Chondrocyte (in vitro differentiated cells): Measurements from ENCODE around the gene LARGE1. TPM values are rescaled to one million over a fixed set of nuclear protein-coding genes. Genes with fewer than 3 reads are reported as not detected.

ENCODE experiments used
- DNase-seq: peaks from one replicate; pipeline ENCODE4 v3.0.0; 2021; ENCODE audit warnings: mixed read lengths, low spot score
- H3K27ac Mint-ChIP-seq: one replicate; pipeline ENCODE4 v1.8.0; 2021; ENCODE audit warnings: mild to moderate bottlenecking, moderate library complexity, mixed read lengths; ENCODE audit not compliant: unreplicated experiment
- H3K27me3 Mint-ChIP-seq: 2 replicates; pipeline ENCODE4 v1.8.0; 2021; ENCODE audit warnings: low read depth, mixed read lengths
- H3K36me3 Mint-ChIP-seq: 2 replicates; pipeline ENCODE4 v1.8.0; 2021; ENCODE audit warnings: low read depth, mixed read lengths
- H3K4me1 Mint-ChIP-seq: 2 replicates; pipeline ENCODE4 v1.8.0; 2021; ENCODE audit warnings: low read depth, mild to moderate bottlenecking, mixed read lengths
- H3K4me3 Mint-ChIP-seq: one replicate; pipeline ENCODE4 v1.8.0; 2021; ENCODE audit warnings: mild to moderate bottlenecking, moderate library complexity, mixed read lengths; ENCODE audit not compliant: unreplicated experiment
- H3K9me3 Mint-ChIP-seq: 2 replicates; pipeline ENCODE4 v1.8.0; 2021; ENCODE audit warnings: low read depth, mixed read lengths
- long read RNA-seq: library from polyadenylated mRNA; stranded (forward); transcript quantifications from one replicate; pipeline ENCODE4 v2.0.0, GENCODE V29; 2021
- total RNA-seq: library from RNA; stranded (reverse); gene quantifications from 3 replicates; pipeline ENCODE4 v1.2.1, GENCODE V29; 2021
- TF ChIP-seq, protein P1 (sequence below): fragments of 200-600 bp; sonication (generic); IDR thresholded peaks from 2 replicates; pipeline ENCODE4 v1.5.0; 2021; ENCODE audit warnings: antibody characterized with exemption, mild to moderate bottlenecking, moderate library complexity

LARGE1 gene
- total RNA-seq = 21.3 to 24.8 TPM (median 22.6 TPM) in 3 replicates
- long read RNA-seq, full-length matches to known transcripts = 11 of 22 reads
- long read RNA-seq, partial matches to known transcripts = 8 of 22 reads
- long read RNA-seq, other reads (novel, unspliced or antisense) = 3 of 22 reads

- Mint-ChIP-seq H3K4me1 (peaks cover 36% of the 10 kb centered on the region), H3K4me3 (peak within 1 kb of the TSS; percentile 94), H3K9me3 (no peaks in the 10 kb centered on the region), H3K27ac (peak within 1 kb of the TSS; percentile 89), H3K36me3 (no peaks in the 10 kb centered on the region), H3K27me3 (peaks cover 3% of the 10 kb centered on the region)
- no peak for DNase-seq
- TF ChIP-seq, protein P1, sequence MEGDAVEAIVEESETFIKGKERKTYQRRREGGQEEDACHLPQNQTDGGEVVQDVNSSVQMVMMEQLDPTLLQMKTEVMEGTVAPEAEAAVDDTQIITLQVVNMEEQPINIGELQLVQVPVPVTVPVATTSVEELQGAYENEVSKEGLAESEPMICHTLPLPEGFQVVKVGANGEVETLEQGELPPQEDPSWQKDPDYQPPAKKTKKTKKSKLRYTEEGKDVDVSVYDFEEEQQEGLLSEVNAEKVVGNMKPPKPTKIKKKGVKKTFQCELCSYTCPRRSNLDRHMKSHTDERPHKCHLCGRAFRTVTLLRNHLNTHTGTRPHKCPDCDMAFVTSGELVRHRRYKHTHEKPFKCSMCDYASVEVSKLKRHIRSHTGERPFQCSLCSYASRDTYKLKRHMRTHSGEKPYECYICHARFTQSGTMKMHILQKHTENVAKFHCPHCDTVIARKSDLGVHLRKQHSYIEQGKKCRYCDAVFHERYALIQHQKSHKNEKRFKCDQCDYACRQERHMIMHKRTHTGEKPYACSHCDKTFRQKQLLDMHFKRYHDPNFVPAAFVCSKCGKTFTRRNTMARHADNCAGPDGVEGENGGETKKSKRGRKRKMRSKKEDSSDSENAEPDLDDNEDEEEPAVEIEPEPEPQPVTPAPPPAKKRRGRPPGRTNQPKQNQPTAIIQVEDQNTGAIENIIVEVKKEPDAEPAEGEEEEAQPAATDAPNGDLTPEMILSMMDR = no peak
Observed at GRCh38 chr22:33920197-33920540, at the start of gene LARGE1. TSS of gene LARGE1 (minus strand) at chr22:33920476.

DNA sequence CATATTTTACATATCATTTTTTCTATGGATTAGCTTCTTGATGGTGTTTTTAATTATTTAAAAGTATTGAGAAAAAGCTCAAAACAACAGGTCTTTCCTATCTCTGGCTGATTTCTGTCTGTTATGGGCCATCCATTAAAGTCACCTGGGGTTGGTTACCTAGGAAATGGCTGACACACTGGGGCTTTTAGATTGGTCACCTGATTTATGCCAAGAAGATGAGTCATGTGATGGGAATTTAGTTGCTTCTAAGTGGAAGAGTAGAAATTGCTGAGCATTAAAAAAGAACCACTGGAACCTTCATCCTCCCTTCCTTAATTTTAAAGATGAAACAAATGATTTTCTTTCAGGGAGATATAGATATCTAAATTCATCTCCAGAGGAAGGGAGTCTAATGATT lies 48.8 kb upstream of the LARGE1 start:
- Mint-ChIP-seq H3K4me1 (no peaks in the 10 kb centered on the region), H3K4me3 (no peak overlapping the region), H3K9me3 (peaks cover 10% of the 10 kb centered on the region), H3K27ac (no peak overlapping the region), H3K27me3 (peaks cover 7% of the 10 kb centered on the region), H3K36me3 (no peaks in the 10 kb centered on the region)
- no peak for DNase-seq
- TF ChIP-seq, protein P1 = no peak

DNA sequence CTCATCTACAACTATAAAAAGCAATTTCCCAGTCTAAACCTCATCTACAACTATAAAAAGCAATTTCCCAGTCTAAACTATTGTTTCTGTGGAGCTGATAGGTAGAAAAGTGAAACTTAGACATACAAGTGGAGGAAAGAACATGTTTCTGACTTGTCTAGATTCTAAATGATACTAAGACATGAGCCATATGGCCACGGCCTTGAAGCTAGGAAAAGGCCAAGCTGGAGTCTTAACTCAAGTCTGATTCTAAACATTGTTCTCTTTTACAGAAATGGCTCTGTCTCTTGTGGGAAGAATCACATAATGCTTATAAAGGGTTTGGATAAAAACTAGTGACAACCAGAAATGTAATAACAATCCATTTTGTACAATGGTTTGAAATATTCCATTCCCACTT lies 43.8 kb upstream of the LARGE1 start:
- H3K27ac Mint-ChIP-seq = no peak overlapping the region
- no peaks in the 10 kb centered on the region for H3K27me3 Mint-ChIP-seq
- TF ChIP-seq, protein P1 = no peak
- H3K36me3 Mint-ChIP-seq = no peaks in the 10 kb centered on the region
- no peak for DNase-seq
- no peak overlapping the region for H3K4me3 Mint-ChIP-seq
- H3K9me3 Mint-ChIP-seq = no peaks in the 10 kb centered on the region
- no peaks in the 10 kb centered on the region for H3K4me1 Mint-ChIP-seq

DNA sequence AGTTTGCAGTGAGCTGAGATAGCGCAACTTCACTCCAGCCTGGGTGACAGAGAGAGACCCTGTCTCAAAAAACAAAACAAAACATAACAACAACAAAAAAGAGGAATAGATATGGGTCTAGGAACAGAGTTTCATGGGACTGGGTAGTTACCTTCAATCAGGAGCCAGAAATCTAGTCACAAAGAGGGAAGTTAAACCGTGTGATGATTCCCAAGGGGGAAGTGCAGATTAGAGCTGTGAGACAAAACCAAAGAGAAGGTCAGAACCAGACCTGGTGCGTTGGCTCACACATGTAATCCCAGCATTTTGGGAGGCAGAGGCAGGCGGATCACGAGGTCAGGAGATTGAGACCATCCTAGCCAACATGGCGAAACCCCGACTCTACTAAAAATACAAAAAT lies 42.1 kb upstream of the LARGE1 start:
- H3K36me3 Mint-ChIP-seq = no peaks in the 10 kb centered on the region
- H3K9me3 Mint-ChIP-seq = no peaks in the 10 kb centered on the region
- no peak overlapping the region for H3K27ac Mint-ChIP-seq
- H3K4me3 Mint-ChIP-seq = no peak overlapping the region
- TF ChIP-seq, protein P1 = no peak
- H3K4me1 Mint-ChIP-seq = no peaks in the 10 kb centered on the region
- H3K27me3 Mint-ChIP-seq = no peaks in the 10 kb centered on the region
- no peak for DNase-seq

- Mint-ChIP-seq H3K27me3 (no peaks in the 10 kb centered on the region), H3K36me3 (no peaks in the 10 kb centered on the region), H3K4me1 (no peaks in the 10 kb centered on the region), H3K27ac (no peak overlapping the region), H3K4me3 (no peak overlapping the region), H3K9me3 (no peaks in the 10 kb centered on the region)
- TF ChIP-seq, protein P1 = no peak
- DNase-seq = no peak
Observed at GRCh38 chr22:33958741-33959140, 38.5 kb upstream of the LARGE1 start.
